Measurements from ENCODE around the gene ZSCAN25. TPM values are rescaled to one million over a fixed set of nuclear protein-coding genes. Genes with fewer than 3 reads are reported as not detected.
"Not testable (repeated sequence)": the region's sequence is repeated elsewhere in the genome, so short reads cannot be mapped to it uniquely, and the experiment has no call there.

The ZSCAN25 gene
- 12.3 TPM for total RNA-seq

DNA sequence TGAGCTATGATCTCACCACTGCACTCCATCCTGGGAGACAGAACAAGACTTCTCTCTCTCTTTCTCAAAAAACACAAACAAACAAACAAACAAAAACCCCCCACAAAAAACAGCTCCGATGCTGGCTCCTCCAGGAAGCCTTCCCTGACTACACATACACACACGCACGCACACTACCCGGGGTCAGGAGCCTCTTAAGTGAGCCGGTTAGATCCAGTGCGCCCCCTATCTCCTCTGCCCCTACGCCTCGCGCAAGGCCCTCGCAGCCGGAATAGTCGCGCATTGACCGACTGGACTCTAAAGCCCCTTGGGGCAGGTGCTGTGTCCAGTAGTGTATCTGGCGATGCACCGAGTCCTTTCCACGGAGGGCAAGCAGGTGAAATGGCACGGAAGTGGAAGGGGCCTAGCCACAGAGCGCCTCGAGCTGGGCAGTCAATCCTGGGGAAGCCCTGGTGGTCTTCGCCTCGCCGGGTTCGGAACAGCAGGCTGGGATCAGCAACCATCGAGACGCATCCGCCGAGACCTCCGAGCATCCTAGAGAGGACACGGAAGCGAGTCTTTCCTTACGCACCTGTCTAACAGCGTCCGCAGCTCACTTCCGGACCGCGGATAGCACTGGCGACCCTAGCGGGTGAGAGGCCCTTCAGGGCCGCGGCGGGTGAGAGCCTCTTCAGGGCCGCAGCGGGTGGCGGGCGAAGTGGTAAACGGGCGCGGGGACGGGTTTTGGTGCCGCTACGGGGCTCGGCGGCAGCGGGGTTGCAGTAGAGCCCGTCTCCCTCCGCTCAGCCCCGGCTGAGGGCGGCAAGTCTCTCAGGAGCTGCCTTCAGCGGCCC, at the start of gene ZSCAN25:
Gene ZSCAN25, plus strand, starts transcription at position 588 of the 833 bp plus-strand sequence. CDS start 2,661 bp downstream, outside the sequence.
- DNase-seq (ENCODE audit: extremely low spot score in 2 of 2), result peak in 1 of 2 donors; percentile 86
- Histone ChIP-seq H3K4me3 (peak within 1 kb of the TSS; percentile 93 to 96), H3K9me3 (no peaks in the 10 kb centered on the region), H3K27ac (peak within 1 kb of the TSS; percentile 78), H3K27me3 (no peaks in the 10 kb centered on the region), H3K4me1 (peaks cover 18% of the 10 kb centered on the region), H3K36me3 (peaks cover 0 to 29% of the 10 kb centered on the region in 2 donors)
- intact Hi-C loops (cut with DNase I), result no loop called here
- TF ChIP-seq POLR2A (IDR thresholded peaks at IDR 0.05) (no peak), POLR2AphosphoS5 (IDR thresholded peaks at IDR 0.05; ENCODE audit: insufficient read depth in 1 of 2, low read depth in 1 of 2) (peak; percentile 75 to 81), CTCF (IDR thresholded peaks at IDR 0.05) (peak in 2 of 3 experiments; percentile 7 to 28)

DNA sequence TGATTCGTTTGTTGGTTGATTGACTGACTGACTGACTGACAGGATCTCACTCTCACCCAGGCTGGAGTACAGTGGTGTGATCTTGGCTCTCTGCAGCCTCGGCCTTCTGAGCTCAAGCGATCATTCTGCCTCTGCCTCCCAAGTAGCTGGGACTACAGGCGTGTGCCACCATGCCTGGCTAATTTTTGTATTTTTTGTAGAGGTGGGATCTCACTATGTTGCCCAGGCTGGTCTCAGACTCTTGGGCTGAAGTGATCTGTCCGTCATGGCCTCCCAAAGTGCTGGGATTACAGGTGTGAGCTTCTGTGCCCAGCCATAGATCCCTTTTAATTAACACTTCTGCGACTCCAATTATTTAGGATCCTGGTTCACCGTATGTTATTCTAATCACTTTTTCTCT, 48.0 kb upstream of the ZSCAN25 start:
- H3K9me3 ChIP-seq; DNase-seq (ENCODE audit: extremely low spot score in 2 of 2); H3K4me3 ChIP-seq; intact Hi-C loops (cut with DNase I); H3K27ac ChIP-seq; H3K27me3 ChIP-seq; H3K4me1 ChIP-seq: not testable (repeated sequence)
- H3K36me3 ChIP-seq, result peaks cover 0 to 41% of the 10 kb centered on the region in 2 donors

DNA sequence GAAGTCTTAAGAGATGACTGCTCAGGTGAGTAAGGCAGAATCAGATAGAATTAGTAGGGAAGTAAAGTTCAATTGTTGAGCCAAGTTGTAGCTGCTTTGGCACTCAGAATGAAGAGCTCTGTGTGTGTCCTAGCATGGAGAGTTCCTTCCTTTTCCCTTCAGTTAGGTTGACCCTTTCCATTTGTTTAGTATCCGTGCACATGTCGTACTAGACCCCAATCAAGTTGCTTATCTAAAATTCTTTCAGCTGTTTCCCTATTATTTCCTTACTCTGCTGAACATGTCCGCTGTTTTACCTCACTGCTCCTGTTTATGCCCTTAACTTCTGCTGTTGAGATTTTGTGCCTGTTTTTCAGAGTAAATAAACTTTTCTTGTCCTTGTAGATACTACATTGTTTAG, 45.0 kb upstream of the ZSCAN25 start:
- Histone ChIP-seq H3K27ac (no peak overlapping the region), H3K4me3 (no peak overlapping the region), H3K36me3 (peaks cover 0 to 26% of the 10 kb centered on the region in 2 donors), H3K27me3 (no peaks in the 10 kb centered on the region), H3K9me3 (no peaks in the 10 kb centered on the region), H3K4me1 (no peaks in the 10 kb centered on the region)
- TF ChIP-seq POLR2A (IDR thresholded peaks at IDR 0.05), result no peak
- no peak for TF ChIP-seq CTCF (IDR thresholded peaks at IDR 0.05)
- no peak for TF ChIP-seq POLR2AphosphoS5 (IDR thresholded peaks at IDR 0.05; ENCODE audit: insufficient read depth in 1 of 2, low read depth in 1 of 2)
- intact Hi-C loops (cut with DNase I), result no loop called here
- DNase-seq (ENCODE audit: extremely low spot score in 2 of 2), result no peak

GRCh38 chr7:99573257-99573656, 43.5 kb upstream of the ZSCAN25 start:
- intact Hi-C loops (cut with DNase I), result no loop called here
- no peak for DNase-seq (ENCODE audit: extremely low spot score in 2 of 2)
- TF ChIP-seq POLR2A (IDR thresholded peaks at IDR 0.05) (no peak), CTCF (IDR thresholded peaks at IDR 0.05) (no peak), POLR2AphosphoS5 (IDR thresholded peaks at IDR 0.05; ENCODE audit: insufficient read depth in 1 of 2, low read depth in 1 of 2) (no peak)

DNA sequence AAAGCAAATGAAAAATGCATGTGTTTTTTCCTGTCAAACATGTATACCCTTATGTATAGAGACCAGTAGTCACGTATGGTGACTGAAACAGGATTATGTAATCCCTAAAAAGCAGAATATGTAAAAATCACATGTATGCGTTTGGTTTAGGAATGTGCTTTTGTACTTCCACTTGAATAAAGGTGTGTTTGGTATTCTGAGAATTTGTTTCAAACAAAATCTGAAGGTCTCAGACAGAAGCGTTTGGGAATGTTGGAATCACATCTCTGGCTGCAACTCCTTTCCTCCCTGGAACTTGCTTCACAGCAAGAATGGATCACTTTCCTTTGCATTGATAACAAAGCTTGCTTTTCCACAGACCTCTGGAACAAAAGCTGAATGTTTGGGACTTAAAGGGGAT, 40.5 kb upstream of the ZSCAN25 start:
- Histone ChIP-seq H3K27ac (no peak overlapping the region), H3K4me3 (no peak overlapping the region), H3K27me3 (no peaks in the 10 kb centered on the region), H3K4me1 (peaks cover 19% of the 10 kb centered on the region), H3K9me3 (no peaks in the 10 kb centered on the region), H3K36me3 (peaks cover 0 to 14% of the 10 kb centered on the region in 2 donors)
- DNase-seq (ENCODE audit: extremely low spot score in 2 of 2), result no peak
- TF ChIP-seq POLR2A (IDR thresholded peaks at IDR 0.05) (no peak), CTCF (IDR thresholded peaks at IDR 0.05) (no peak), POLR2AphosphoS5 (IDR thresholded peaks at IDR 0.05; ENCODE audit: insufficient read depth in 1 of 2, low read depth in 1 of 2) (no peak)
- intact Hi-C loops (cut with DNase I), result no loop called here

More at GRCh38 chr7:99573257-99573656, 43.5 kb upstream of the ZSCAN25 start:
- Histone ChIP-seq H3K27me3 (no peaks in the 10 kb centered on the region), H3K4me1 (no peaks in the 10 kb centered on the region), H3K9me3 (no peaks in the 10 kb centered on the region), H3K36me3 (peaks cover 0 to 24% of the 10 kb centered on the region in 2 donors), H3K4me3 (no peak overlapping the region), H3K27ac (no peak overlapping the region)

Measured in vagina (tissue), 2 donors.